MM.1S (cell line): ENCODE measurements around the gene RPTOR.

Experiments
- EZH2 ChIP-seq: fragments of 300-600 bp; sonication (generic); optimal IDR thresholded peaks from 2 replicates; pipeline ENCODE3; 2017; ENCODE audit warnings: low read depth, mild to moderate bottlenecking, antibody characterized with exemption, low read length, mixed read lengths
- EZH2phosphoT487 ChIP-seq: fragments of 300-600 bp; sonication (generic); IDR thresholded peaks from 2 replicates; pipeline ENCODE4 v1.6.1; 2018; ENCODE audit warnings: antibody characterized with exemption, low read length
- TF ChIP-seq, protein P1 (sequence below): fragments of 300-600 bp; sonication (generic); IDR thresholded peaks from 2 replicates; pipeline ENCODE4 v1.5.1; 2016; ENCODE audit warnings: antibody characterized with exemption, low read length, mixed read lengths

GRCh38 chr17:80577876-80578570, 33.4 kb downstream of the RPTOR start:
- no peak for TF ChIP-seq EZH2phosphoT487
- TF ChIP-seq, protein P1, sequence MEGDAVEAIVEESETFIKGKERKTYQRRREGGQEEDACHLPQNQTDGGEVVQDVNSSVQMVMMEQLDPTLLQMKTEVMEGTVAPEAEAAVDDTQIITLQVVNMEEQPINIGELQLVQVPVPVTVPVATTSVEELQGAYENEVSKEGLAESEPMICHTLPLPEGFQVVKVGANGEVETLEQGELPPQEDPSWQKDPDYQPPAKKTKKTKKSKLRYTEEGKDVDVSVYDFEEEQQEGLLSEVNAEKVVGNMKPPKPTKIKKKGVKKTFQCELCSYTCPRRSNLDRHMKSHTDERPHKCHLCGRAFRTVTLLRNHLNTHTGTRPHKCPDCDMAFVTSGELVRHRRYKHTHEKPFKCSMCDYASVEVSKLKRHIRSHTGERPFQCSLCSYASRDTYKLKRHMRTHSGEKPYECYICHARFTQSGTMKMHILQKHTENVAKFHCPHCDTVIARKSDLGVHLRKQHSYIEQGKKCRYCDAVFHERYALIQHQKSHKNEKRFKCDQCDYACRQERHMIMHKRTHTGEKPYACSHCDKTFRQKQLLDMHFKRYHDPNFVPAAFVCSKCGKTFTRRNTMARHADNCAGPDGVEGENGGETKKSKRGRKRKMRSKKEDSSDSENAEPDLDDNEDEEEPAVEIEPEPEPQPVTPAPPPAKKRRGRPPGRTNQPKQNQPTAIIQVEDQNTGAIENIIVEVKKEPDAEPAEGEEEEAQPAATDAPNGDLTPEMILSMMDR = no peak
- TF ChIP-seq EZH2 = no peak
